Gastroesophageal sphincter (tissue), 4 donors: Measurements from ENCODE around the gene SCO2. TPM values are rescaled to one million over a fixed set of nuclear protein-coding genes. Genes with fewer than 3 reads are reported as not detected.

ENCODE experiments used
- ATAC-seq: fragments of 150-250 bp; one replicate; pipeline ENCODE4 v1.9.1; 2016; ENCODE audit warnings: mild to moderate bottlenecking, moderate library complexity
- H3K27ac ChIP-seq, 4 donors: fragments of 200-600 bp; sonication (generic) in 3 of 4; 1 replicate in 3 of 4; 2 replicates in 1 of 4; pipeline ENCODE4 v1.5.1; 2016 to 2019
- H3K27me3 ChIP-seq: fragments of 200-600 bp; sonication (generic); one replicate; pipeline ENCODE4 v1.5.1; 2019
- H3K36me3 ChIP-seq, 2 donors: fragments of 200-600 bp; sonication (generic); one replicate each; pipeline ENCODE4 v1.5.1; 2019; ENCODE audit warnings: control low read depth in 1 of 2
- H3K4me1 ChIP-seq, 3 donors: fragments of 200-600 bp; sonication (generic); 1 replicate in 2 of 3; 2 replicates in 1 of 3; pipeline ENCODE4 v1.5.1; 2016 to 2019; ENCODE audit warnings: control low read depth in 2 of 3
- H3K4me3 ChIP-seq, 2 donors: fragments of 200-600 bp; sonication (generic); one replicate each; pipeline ENCODE4 v1.5.1; 2019; ENCODE audit warnings: mild to moderate bottlenecking in 1 of 2, moderate library complexity in 1 of 2
- H3K9me3 ChIP-seq, 3 donors: fragments of 200-600 bp; sonication (generic); one replicate each; pipeline ENCODE4 v1.5.1; 2017 to 2019; ENCODE audit warnings: control low read depth in 2 of 3
- CTCF ChIP-seq, 4 experiments: fragments of 200-600 bp in 2 of 4; fragments of 450-650 bp in 2 of 4; sonication (generic) in 1 of 4; IDR thresholded peaks; one replicate each; pipeline ENCODE4 v1.5.1; 2017 to 2019; ENCODE audit warnings: antibody characterized with exemption in 4 of 4, mild to moderate bottlenecking in 2 of 4, moderate library complexity in 2 of 4
- EP300 ChIP-seq: sonication (generic); formaldehyde crosslinking; IDR thresholded peaks from one replicate; pipeline ENCODE4 v1.6.1; 2017; ENCODE audit warnings: antibody characterized with exemption, mild to moderate bottlenecking
- POLR2A ChIP-seq, 2 donors: fragments of 450-650 bp; IDR thresholded peaks; one replicate each; pipeline ENCODE4 v1.6.1; 2017; ENCODE audit warnings: antibody characterized with exemption in 2 of 2, mild to moderate bottlenecking in 2 of 2, moderate library complexity in 1 of 2
- POLR2AphosphoS5 ChIP-seq: sonication (generic); formaldehyde crosslinking; IDR thresholded peaks from one replicate; pipeline ENCODE4 v1.6.1; 2017; ENCODE audit warnings: antibody characterized with exemption
- WGBS, 2 donors: methylation state at CpG; one replicate each; pipeline ENCODE4 v1.1.5; 2018; ENCODE audit warnings: low coverage in 1 of 2; 5-methylcytosine and 5-hydroxymethylcytosine counted together
- total RNA-seq, 4 donors: library from RNA; depleted of rRNA; stranded (reverse); fragments of >200 nt; gene quantifications; one replicate each; pipeline ENCODE4 v1.1.0, GENCODE V29; 2016

SCO2 gene
- total RNA-seq, 4 donors from 2014 or later, result 1.2 to 1.8 TPM; not detected in 2

DNA sequence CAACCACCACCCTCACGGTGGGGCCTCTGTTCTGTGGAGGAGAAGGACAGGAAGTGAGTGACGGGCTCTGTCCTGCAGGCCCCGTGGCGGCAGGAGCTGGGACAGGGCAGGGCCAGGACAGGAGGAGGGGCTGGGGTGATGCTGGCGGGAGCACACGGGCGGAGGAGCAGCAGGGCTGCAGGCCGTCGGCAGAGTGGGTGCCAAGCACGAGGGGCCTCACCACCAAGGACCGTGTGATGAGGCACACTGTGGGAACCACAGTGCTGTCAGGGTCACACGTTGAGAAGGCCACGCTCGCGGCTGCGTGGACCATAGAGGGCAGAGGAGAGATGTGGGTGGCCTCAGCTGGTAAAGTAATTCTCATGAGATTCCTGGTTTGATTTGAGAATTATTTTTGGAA is 8.5 kb downstream of the SCO2 start:
- Histone ChIP-seq H3K27me3 (no peaks in the 10 kb centered on the region), H3K9me3 (no peaks in the 10 kb centered on the region), H3K4me1 (no peaks in the 10 kb centered on the region), H3K4me3 (no peak overlapping the region), H3K36me3 (peaks cover 0 to 82% of the 10 kb centered on the region in 2 donors), H3K27ac (no peak overlapping the region)
- no peak for ATAC-seq
- 85% methylated on average over 4 of the region's 16 CpGs; no CpG with 5 or more reads in 1 of the 2 donors for WGBS, 2 donors
- TF ChIP-seq POLR2A (IDR thresholded peaks at IDR 0.05), result no peak
- no peak for TF ChIP-seq CTCF (IDR thresholded peaks at IDR 0.05)
- no peak for TF ChIP-seq EP300
- TF ChIP-seq POLR2AphosphoS5, result no peak

DNA sequence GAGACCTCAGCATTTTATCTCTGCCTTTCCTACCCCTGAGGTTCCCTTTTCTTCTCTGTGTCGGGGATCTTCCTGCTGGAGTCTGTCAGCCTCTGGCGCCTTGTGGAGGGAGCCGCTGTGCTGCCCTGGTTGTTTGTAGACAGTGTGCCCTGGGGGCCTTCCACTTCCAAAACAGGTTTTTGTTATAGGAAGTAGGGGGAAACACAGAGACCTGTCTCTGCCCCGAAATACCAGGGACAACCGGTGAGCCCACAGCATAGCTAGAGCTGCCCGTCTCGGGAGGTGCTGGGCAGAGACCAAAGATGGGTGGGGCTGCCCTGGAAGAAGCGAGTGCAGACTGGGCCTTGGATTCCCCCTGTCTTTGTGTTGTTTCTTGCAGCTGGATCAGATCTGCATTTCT is 9.3 kb downstream of the SCO2 start:
- WGBS, 2 donors, result 60 to 76% methylated on average over 1 to 4 of the region's 8 CpGs
- Histone ChIP-seq H3K9me3 (no peaks in the 10 kb centered on the region), H3K4me1 (no peaks in the 10 kb centered on the region), H3K4me3 (no peak overlapping the region), H3K27ac (no peak overlapping the region), H3K36me3 (peaks cover 0 to 79% of the 10 kb centered on the region in 2 donors), H3K27me3 (no peaks in the 10 kb centered on the region)
- ATAC-seq, result no peak
- TF ChIP-seq EP300 (no peak), POLR2A (IDR thresholded peaks at IDR 0.05) (no peak), POLR2AphosphoS5 (no peak), CTCF (IDR thresholded peaks at IDR 0.05) (no peak)

GRCh38 chr22:50513175-50513574 is 12.2 kb downstream of the SCO2 start:
- ATAC-seq, result no peak
- Histone ChIP-seq H3K27me3 (no peaks in the 10 kb centered on the region), H3K36me3 (peaks cover 0 to 50% of the 10 kb centered on the region in 2 donors), H3K4me3 (no peak overlapping the region), H3K27ac (no peak overlapping the region), H3K4me1 (peaks cover 0 to 21% (median 9%) of the 10 kb centered on the region in 3 donors), H3K9me3 (no peaks in the 10 kb centered on the region)
- TF ChIP-seq EP300 (no peak), POLR2A (IDR thresholded peaks at IDR 0.05) (no peak), CTCF (IDR thresholded peaks at IDR 0.05) (no peak), POLR2AphosphoS5 (no peak)
- 94 to 97% methylated on average over 2 to 5 of the region's 15 CpGs for WGBS, 2 donors

- peak overlapping the region; percentile 94 to 98 (median 96) for H3K27ac ChIP-seq
- 3 to 11% methylated on average over 3 of the region's 3 CpGs for WGBS, 2 donors
- peaks cover 4 to 44% (median 23%) of the 10 kb centered on the region in 3 donors for H3K4me1 ChIP-seq
- H3K36me3 ChIP-seq, result peaks cover 0 to 41% of the 10 kb centered on the region in 2 donors
- ATAC-seq, result no peak
- TF ChIP-seq POLR2AphosphoS5 (no peak), POLR2A (IDR thresholded peaks at IDR 0.05) (no peak), CTCF (IDR thresholded peaks at IDR 0.05) (no peak), EP300 (no peak)
- peak overlapping the region; percentile 93 for H3K4me3 ChIP-seq
- no peaks in the 10 kb centered on the region for H3K27me3 ChIP-seq
- H3K9me3 ChIP-seq, result no peaks in the 10 kb centered on the region
These were observed 16.5 kb downstream of the SCO2 start for GRCh38 chr22:50508897-50509296.

GRCh38 chr22:50507991-50508884 is 17.2 kb downstream of the SCO2 start, which contains the start of gene NCAPH2:
NCAPH2 (plus strand) TSS chr22:50508224; CDS start chr22:50508338, 114 bp downstream.
- 0% methylated on average over 5 to 10 of the region's 76 CpGs for WGBS, 2 donors
- peak; percentile 89 for ATAC-seq
- TF ChIP-seq POLR2AphosphoS5 (peak; percentile 94), EP300 (no peak), POLR2A (IDR thresholded peaks at IDR 0.05) (peak; percentile 66 to 72), CTCF (IDR thresholded peaks at IDR 0.05) (peak in 1 of 4 experiments; percentile 13)

More at GRCh38 chr22:50507991-50508884, 17.2 kb downstream of the SCO2 start, which contains the start of gene NCAPH2:
- Histone ChIP-seq H3K36me3 (peaks cover 0 to 46% of the 10 kb centered on the region in 2 donors), H3K9me3 (no peaks in the 10 kb centered on the region), H3K4me1 (peaks cover 4 to 44% (median 23%) of the 10 kb centered on the region in 3 donors), H3K27ac (peak within 1 kb of the TSS; percentile 94 to 98 (median 96)), H3K4me3 (peak within 1 kb of the TSS; percentile 93), H3K27me3 (no peaks in the 10 kb centered on the region)
